ENCODE data around the gene EIF4E3. TPM values are rescaled to one million over a fixed set of nuclear protein-coding genes. Genes with fewer than 3 reads are reported as not detected.

EIF4E3 gene
- total and polyA plus RNA-seq, 2 of the 13 experiments (the other 11 are each of a cell fraction or from before 2014, with no cell fraction given), result 0.07 to 0.15 TPM

DNA sequence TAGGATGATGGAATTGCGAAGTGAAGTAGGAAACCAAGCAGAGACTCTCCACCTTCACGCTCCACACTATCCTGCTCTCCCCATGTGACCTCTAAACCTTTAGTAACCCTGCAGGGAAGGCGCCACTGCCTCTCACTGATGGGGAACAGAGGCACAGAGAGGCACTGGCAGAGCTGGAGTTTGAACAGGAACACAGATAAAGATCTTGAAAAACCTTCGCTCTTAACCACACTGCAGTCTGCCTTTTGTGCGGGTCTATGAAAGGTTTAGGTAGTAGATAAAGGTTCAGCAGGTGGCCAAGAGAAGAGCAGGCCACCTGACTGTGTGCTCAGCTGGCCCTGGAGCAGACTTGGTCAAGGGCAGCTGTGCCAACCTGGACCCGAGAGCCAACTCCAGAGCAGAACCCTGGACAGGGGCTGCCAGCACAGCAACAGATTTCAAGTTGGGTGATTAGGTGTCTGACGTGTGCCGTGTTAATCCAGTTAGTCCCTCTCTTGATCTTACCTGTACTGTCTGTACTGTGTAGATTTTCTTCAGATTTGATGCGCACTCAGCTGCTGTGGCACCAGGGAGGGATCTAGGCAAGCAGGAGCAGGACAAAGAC is 15.2 kb downstream of the EIF4E3 start:
- FAIRE-seq (no peak), DNase-seq (ENCODE audit: low spot score) (no peak), ATAC-seq (no peak)
- H3K4me1 ChIP-seq (ENCODE audit: insufficient read depth, low read length), result peaks cover 8% of the 10 kb centered on the region; the same call in 1 of the 2 replicates
- H3K4me3 ChIP-seq (replicated peaks in 1 of 3; ENCODE audit: insufficient read depth in 1 of 3, low read depth in 2 of 3, low read length in 3 of 3), result no peak overlapping the region
- no peaks in the 10 kb centered on the region for H4K20me1 ChIP-seq (ENCODE audit: insufficient read depth, low read length)
- H3K27me3 ChIP-seq (ENCODE audit: control insufficient read depth in 1 of 2, insufficient read depth in 2 of 2, low read length in 2 of 2), result 0 out of 5 replicates have a peak, but pooled peaks cover 0 to 4% of the 10 kb centered on the region in 2 experiments
- no peaks in the 10 kb centered on the region for H3K79me2 ChIP-seq (ENCODE audit: insufficient read depth, low read length)
- ChIA-PET CTCF (ENCODE audit: low intra/inter-chr PET ratio, low total read pairs) (no interaction called here), POLR2A (no interaction called here)
- intact Hi-C loops (cut with micrococcal nuclease; ENCODE audit: unreplicated experiment) (loop anchor here (2.0 kb wide), 1 partner anchor 149 kb away; no protein-coding TSS in a partner anchor), in situ Hi-C loops (cut with HindIII; ENCODE audit: extremely low pct_ligation_motif_present, low pct_unique_long_range_greater_than_20kb) (loop anchor here (25.0 kb wide), 2 partner anchors 1102 to 1377 kb away; no protein-coding TSS in a partner anchor)
- 31% methylated on average over 8 of the region's 9 CpGs for WGBS (ENCODE audit: low lambda C conversion rate)
- no TSS peak for BruUV-seq (replicated peaks)
- H2AFZ ChIP-seq (ENCODE audit: low read length), result no peak overlapping the region
- no peak overlapping the region for H3K4me2 ChIP-seq (ENCODE audit: low read depth, low read length)
- no peaks in the 10 kb centered on the region for H3K9me3 ChIP-seq (ENCODE audit: low read length)
- H3K27ac ChIP-seq (ENCODE audit: extremely low read length, insufficient read depth, low read length), result no peak overlapping the region
- TF ChIP-seq, protein P1, sequence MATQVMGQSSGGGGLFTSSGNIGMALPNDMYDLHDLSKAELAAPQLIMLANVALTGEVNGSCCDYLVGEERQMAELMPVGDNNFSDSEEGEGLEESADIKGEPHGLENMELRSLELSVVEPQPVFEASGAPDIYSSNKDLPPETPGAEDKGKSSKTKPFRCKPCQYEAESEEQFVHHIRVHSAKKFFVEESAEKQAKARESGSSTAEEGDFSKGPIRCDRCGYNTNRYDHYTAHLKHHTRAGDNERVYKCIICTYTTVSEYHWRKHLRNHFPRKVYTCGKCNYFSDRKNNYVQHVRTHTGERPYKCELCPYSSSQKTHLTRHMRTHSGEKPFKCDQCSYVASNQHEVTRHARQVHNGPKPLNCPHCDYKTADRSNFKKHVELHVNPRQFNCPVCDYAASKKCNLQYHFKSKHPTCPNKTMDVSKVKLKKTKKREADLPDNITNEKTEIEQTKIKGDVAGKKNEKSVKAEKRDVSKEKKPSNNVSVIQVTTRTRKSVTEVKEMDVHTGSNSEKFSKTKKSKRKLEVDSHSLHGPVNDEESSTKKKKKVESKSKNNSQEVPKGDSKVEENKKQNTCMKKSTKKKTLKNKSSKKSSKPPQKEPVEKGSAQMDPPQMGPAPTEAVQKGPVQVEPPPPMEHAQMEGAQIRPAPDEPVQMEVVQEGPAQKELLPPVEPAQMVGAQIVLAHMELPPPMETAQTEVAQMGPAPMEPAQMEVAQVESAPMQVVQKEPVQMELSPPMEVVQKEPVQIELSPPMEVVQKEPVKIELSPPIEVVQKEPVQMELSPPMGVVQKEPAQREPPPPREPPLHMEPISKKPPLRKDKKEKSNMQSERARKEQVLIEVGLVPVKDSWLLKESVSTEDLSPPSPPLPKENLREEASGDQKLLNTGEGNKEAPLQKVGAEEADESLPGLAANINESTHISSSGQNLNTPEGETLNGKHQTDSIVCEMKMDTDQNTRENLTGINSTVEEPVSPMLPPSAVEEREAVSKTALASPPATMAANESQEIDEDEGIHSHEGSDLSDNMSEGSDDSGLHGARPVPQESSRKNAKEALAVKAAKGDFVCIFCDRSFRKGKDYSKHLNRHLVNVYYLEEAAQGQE (IDR thresholded peaks at IDR 0.05; ENCODE audit: borderline replicate concordance in 1 of 2, low read depth in 1 of 2, low read length in 2 of 2), result peak in 1 of 2 experiments; percentile 67; a peak in 1 of 4 replicates
- no peak for TF ChIP-seq ZNF775 (CRISPR knock-in tag; IDR thresholded peaks at IDR 0.05; ENCODE audit: borderline replicate concordance)
- TF ChIP-seq ZNF768 (CRISPR knock-in tag; IDR thresholded peaks at IDR 0.05), result peak; percentile 37
- H3K9ac ChIP-seq (ENCODE audit: insufficient read depth, low read depth, low read length), result no peak overlapping the region
- H3K36me3 ChIP-seq (replicated peaks in 1 of 2; ENCODE audit: control insufficient read depth in 1 of 2, insufficient read depth in 2 of 2, low read length in 2 of 2), result no peaks in the 10 kb centered on the region

All from HepG2 (cell line).